Right renal cortex interstitium (tissue), 3 donors: ENCODE results near the gene FBLN2. TPM values are rescaled to one million over a fixed set of nuclear protein-coding genes. Genes with fewer than 3 reads are reported as not detected.
"Not testable (repeated sequence)": the region's sequence is repeated elsewhere in the genome, so short reads cannot be mapped to it uniquely, and the experiment has no call there.

ENCODE experiments used
- DNase-seq, 3 donors: peaks; one replicate each; pipeline ENCODE4 v3.0.0-alpha.2; 2013; ENCODE audit warnings: low read depth in 3 of 3, low spot score in 2 of 3
- polyA plus RNA-seq, 3 donors: library from polyadenylated mRNA; unstranded; fragments of 120-200 nt; gene quantifications; one replicate each; pipeline ENCODE4 v1.2.1, GENCODE V29; 2013; ENCODE audit not compliant: insufficient read length in 3 of 3

The FBLN2 gene
- polyA plus RNA-seq, 3 donors: 21.2 to 24.2 (median 22.9) TPM

GRCh38 chr3:13513051-13513912 is 35.6 kb upstream of the FBLN2 start:
- DNase-seq: no peak

GRCh38 chr3:13513913-13514517 is 34.9 kb upstream of the FBLN2 start:
- DNase-seq: no peak

GRCh38 chr3:13514639-13515435 is 34.1 kb upstream of the FBLN2 start:
- no peak for DNase-seq

GRCh38 chr3:13515786-13516759 is 32.9 kb upstream of the FBLN2 start:
- DNase-seq: no peak

GRCh38 chr3:13516760-13517135 is 32.2 kb upstream of the FBLN2 start:
- no peak for DNase-seq

GRCh38 chr3:13517253-13517977 is 31.5 kb upstream of the FBLN2 start:
- no peak for DNase-seq

- no peak for DNase-seq
Measured at GRCh38 chr3:13518516-13518953, 30.4 kb upstream of the FBLN2 start.

- no peak for DNase-seq
Measured at GRCh38 chr3:13519006-13519791, 29.7 kb upstream of the FBLN2 start.

- DNase-seq: no peak
Measured at GRCh38 chr3:13520326-13520880, 28.5 kb upstream of the FBLN2 start.

- no peak for DNase-seq
Measured at GRCh38 chr3:13521309-13521708, 27.6 kb upstream of the FBLN2 start.

- DNase-seq: not testable (repeated sequence)
Measured at GRCh38 chr3:13521749-13522148, 27.2 kb upstream of the FBLN2 start.

- DNase-seq: no peak
Measured at GRCh38 chr3:13522236-13522635, 26.7 kb upstream of the FBLN2 start.

GRCh38 chr3:13524979-13525669 is 23.8 kb upstream of the FBLN2 start:
- DNase-seq: no peak

GRCh38 chr3:13525827-13526625 is 22.9 kb upstream of the FBLN2 start:
- no peak for DNase-seq

GRCh38 chr3:13526626-13526949 is 22.3 kb upstream of the FBLN2 start:
- DNase-seq: no peak

GRCh38 chr3:13528217-13528867 is 20.6 kb upstream of the FBLN2 start:
- no peak for DNase-seq
